GM12878 (cell line): ENCODE data around the gene SLC23A2. TPM values are rescaled to one million over a fixed set of nuclear protein-coding genes. Genes with fewer than 3 reads are reported as not detected.

Experiments
- ATAC-seq: fragments of 200-7000 bp; cut with Tn5 transposase; 3 replicates; pipeline ENCODE4 v1.9.1; 2020; ENCODE audit warnings: mild to moderate bottlenecking, moderate library complexity
- BruUV-seq: library from RNA; stranded (reverse); fragments of 400-500 nt; replicated peaks from 2 replicates; lab custom pipeline; 2021; lab: Mats Ljungman, UMichigan
- CTCF ChIA-PET: fragments of 300-600 bp; sonication (Branson Sonifier 250); formaldehyde crosslinking; extraction: SDS; loops from one replicate; lab custom pipeline; 2021; ENCODE audit warnings: inconsistent platforms; lab: Yijun Ruan, JAX
- POLR2A ChIA-PET: fragments of 350-600 bp; formaldehyde crosslinking; extraction: SDS; loops from one replicate; lab custom pipeline; 2021; ENCODE audit warnings: inconsistent platforms; lab: Charles Lee
- RAD21 ChIA-PET: fragments of 300-600 bp; sonication (Branson Sonifier 250); formaldehyde crosslinking; loops from one replicate; lab custom pipeline; 2023; ENCODE audit warnings: antibody characterized with exemption; ENCODE audit not compliant: unreplicated experiment; lab: Charles Lee
- SMC1A ChIA-PET: fragments of 300-600 bp; sonication (Branson Sonifier 250); formaldehyde crosslinking; loops from one replicate; lab custom pipeline; 2023; ENCODE audit not compliant: unreplicated experiment, uncharacterized antibody; lab: Charles Lee
- DNase-seq: peaks from one replicate; pipeline ENCODE4 v3.0.0-alpha.2; 2011; ENCODE audit warnings: low read depth, low spot score
- FAIRE-seq: peaks from 3 replicates; lab custom pipeline; 2011; peaks lifted over from hg19 to GRCh38; lab: Jason Lieb, UNC
- H2AFZ ChIP-seq: 2 replicates; pipeline ENCODE4 v1.6.0; 2011; ENCODE audit warnings: low read depth, low read length, control low read depth; ENCODE audit not compliant: control insufficient read depth
- H3K27ac ChIP-seq: 2 replicates; pipeline ENCODE4 v1.5.1; 2011; ENCODE audit warnings: control low read depth; ENCODE audit not compliant: control insufficient read depth, insufficient read depth
- H3K27me3 ChIP-seq, 2 experiments: replicated peaks in 1 of 2; 2 replicates each; pipeline versions ENCODE4 v1.6.0 to v1.6.1; 2011; ENCODE audit warnings: low read length in 1 of 2; ENCODE audit not compliant: control insufficient read depth in 2 of 2, insufficient read depth in 2 of 2
- H3K36me3 ChIP-seq, 2 experiments: 2 replicates each; pipeline ENCODE4 v1.5.1; 2011; ENCODE audit warnings: low read length in 1 of 2; ENCODE audit not compliant: control insufficient read depth in 2 of 2, insufficient read depth in 2 of 2
- H3K4me1 ChIP-seq: 2 replicates; pipeline ENCODE4 v1.6.1; 2011; ENCODE audit warnings: mild to moderate bottlenecking, low read length, moderate library complexity, mixed read lengths; ENCODE audit not compliant: control insufficient read depth, insufficient read depth
- H3K4me2 ChIP-seq: 2 replicates; pipeline ENCODE4 v1.6.0; 2011; ENCODE audit warnings: control low read depth; ENCODE audit not compliant: control insufficient read depth, insufficient read depth
- H3K4me3 ChIP-seq: fragments of 200-600 bp; sonication (generic); 2 replicates; pipeline ENCODE4 v1.5.1; 2016
- H3K79me2 ChIP-seq: 2 replicates; pipeline ENCODE4 v1.6.0; 2011; ENCODE audit warnings: low read length; ENCODE audit not compliant: control insufficient read depth, insufficient read depth
- H3K9ac ChIP-seq: 2 replicates; pipeline ENCODE4 v1.8.0; 2011; ENCODE audit warnings: low read length, control low read depth, mixed read lengths; ENCODE audit not compliant: control insufficient read depth, insufficient read depth
- H3K9me3 ChIP-seq: replicated peaks from 3 replicates; pipeline ENCODE4 v1.5.1; 2011; ENCODE audit warnings: mild to moderate bottlenecking, low read length; ENCODE audit not compliant: control insufficient read depth, insufficient read depth
- H4K20me1 ChIP-seq: 2 replicates; pipeline ENCODE4 v1.6.0; 2011; ENCODE audit not compliant: control insufficient read depth, insufficient read depth
- EZH2 ChIP-seq: IDR thresholded peaks from 2 replicates; pipeline ENCODE4 v1.6.1; 2012; ENCODE audit warnings: low read depth, mild to moderate bottlenecking, control low read depth, inconsistent platforms, low read length, borderline replicate concordance; ENCODE audit not compliant: control insufficient read depth
- FOXK2 ChIP-seq: fragments of 450-650 bp; IDR thresholded peaks from 2 replicates; pipeline ENCODE4 v1.6.1; 2017; ENCODE audit warnings: mild to moderate bottlenecking, moderate library complexity
- NR2F1 ChIP-seq: fragments of 450-650 bp; conservative IDR thresholded peaks from 2 replicates; pipeline ENCODE4 v1.6.1; 2017; ENCODE audit warnings: mild to moderate bottlenecking
- PML ChIP-seq: IDR thresholded peaks from 2 replicates; pipeline ENCODE4 v1.6.1; 2012; ENCODE audit warnings: low read length, inconsistent platforms
- RFX5 ChIP-seq: IDR thresholded peaks from 2 replicates; pipeline ENCODE4 v1.6.1; 2011; ENCODE audit warnings: low read depth, low read length, improper control_type of control experiment
- SPI1 ChIP-seq: IDR thresholded peaks from 2 replicates; pipeline ENCODE4 v1.6.1; 2011; ENCODE audit warnings: low read depth, mild to moderate bottlenecking, low read length, moderate library complexity, borderline replicate concordance; ENCODE audit not compliant: insufficient read depth
- WGBS: methylation state at CpG from one replicate; pipeline ENCODE4 v1.1.6; 2016; ENCODE audit warnings: low lambda C conversion rate; ENCODE audit not compliant: insufficient replicate concordance, insufficient coverage; ENCODE audit errors: missing lambda C conversion rate; 5-methylcytosine and 5-hydroxymethylcytosine counted together
- in situ Hi-C: fragments of 300-500 bp; cut with MboI; formaldehyde crosslinking; loops from 9 replicates; pipeline ENCODE4 v1.14.3; 2018; ENCODE audit warnings: mixed read lengths
- intact Hi-C: fragments of 100-400 bp; cut with micrococcal nuclease; formaldehyde crosslinking; loops from one replicate; pipeline ENCODE4 v1.14.2; 2022; ENCODE audit not compliant: unreplicated experiment
- polyA plus RNA-seq, 11 experiments: library from polyadenylated mRNA; depleted of rRNA in 4 of 11; unstranded in 6 of 11; stranded (reverse) in 5 of 11; fragments of >200 nt; fragmentation: Nextera tagmentation in 4 of 11; fragmentation: Illumina TruSeq in 1 of 11; extraction: Ambion mirVana in 4 of 11; extraction: Trizol in 1 of 11; gene quantifications; 1 replicate in 1 of 11; 2 replicates in 10 of 11; pipeline versions ENCODE4 v1.2.1 to v1.2.3, GENCODE V29; 2011 to 2016; ENCODE audit warnings: inconsistent platforms in 2 of 11, missing spikeins in 2 of 11, low read depth in 1 of 11
- total RNA-seq, 4 experiments: library from RNA; depleted of rRNA in 3 of 4; stranded (reverse); fragments of >200 nt in 3 of 4; fragmentation: Illumina TruSeq in 1 of 4; extraction: Trizol in 1 of 4; gene quantifications; 2 replicates each; pipeline versions ENCODE4 v1.2.1 to v1.2.3, GENCODE V29; 2013 to 2021
- TF ChIP-seq, protein P1 (sequence below), 3 experiments: IDR thresholded peaks in 2 of 3; conservative IDR thresholded peaks in 1 of 3; 2 replicates each; pipeline ENCODE4 v1.5.1; 2011; ENCODE audit warnings: low read depth in 3 of 3, low read length in 3 of 3, mild to moderate bottlenecking in 3 of 3, control low read depth in 2 of 3, moderate library complexity in 2 of 3, inconsistent platforms in 1 of 3, mixed read lengths in 1 of 3; ENCODE audit not compliant: control insufficient read depth in 2 of 3, insufficient read depth in 1 of 3; ENCODE audit errors: extremely low read depth in 1 of 3
- TF ChIP-seq, protein P2 (sequence below): fragments of 450-650 bp; IDR thresholded peaks from 2 replicates; pipeline ENCODE4 v1.6.1; 2016; ENCODE audit warnings: mild to moderate bottlenecking

Gene SLC23A2
- total and polyA plus RNA-seq, 10 of the 15 experiments (the other 5 are each of a cell fraction or from before 2014, with no cell fraction given), result 4.4 to 56.1 (median 35.5) TPM

DNA sequence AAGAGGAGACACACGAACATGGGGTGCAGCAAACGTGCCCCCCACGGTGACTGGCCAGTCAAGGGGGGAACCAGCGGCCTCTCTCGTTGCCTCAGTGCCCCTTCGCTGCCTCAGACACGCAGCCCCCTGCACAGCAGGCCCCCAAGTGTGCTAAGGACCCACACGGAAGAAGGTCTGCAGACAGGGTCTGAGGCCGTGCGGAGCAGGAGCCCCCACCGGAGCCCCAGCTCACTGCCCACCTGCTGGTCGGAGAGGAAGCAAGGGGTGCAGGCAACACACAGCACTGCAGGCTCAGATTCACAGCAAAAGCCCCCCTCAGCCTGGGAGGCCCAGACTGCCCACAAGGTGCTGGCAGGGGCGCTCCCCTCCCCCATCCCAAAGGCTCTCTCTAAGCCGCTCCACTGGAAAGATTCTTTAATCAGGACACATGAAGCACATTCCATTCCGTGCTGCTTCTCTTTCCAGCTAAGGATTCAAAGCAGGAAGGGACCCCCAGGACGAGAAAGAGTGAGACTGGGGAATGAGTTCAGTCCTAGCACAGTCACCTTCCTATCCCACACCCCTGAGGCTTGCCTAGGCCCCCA is 105.1 kb downstream of the SLC23A2 start:
- H3K27ac ChIP-seq, result no peak overlapping the region
- no peak overlapping the region for H3K4me3 ChIP-seq
- ATAC-seq (no peak), DNase-seq (no peak), FAIRE-seq (no peak)
- WGBS, result 81% methylated on average over 16 of the region's 16 CpGs
- SMC1A ChIA-PET, result no interaction called here
- RAD21 ChIA-PET, result no interaction called here
- H3K4me2 ChIP-seq, result no peak overlapping the region
- H3K27me3 ChIP-seq, result no peaks in the 10 kb centered on the region
- peaks cover 10% of the 10 kb centered on the region for H3K4me1 ChIP-seq
- H2AFZ ChIP-seq, result no peak overlapping the region
- TF ChIP-seq PML (no peak), NR2F1 (no peak)
- in situ Hi-C loops (no loop called here), intact Hi-C loops (no loop called here)
- H3K9ac ChIP-seq, result no peak overlapping the region
- POLR2A ChIA-PET, result no interaction called here
- H3K9me3 ChIP-seq, result no peaks in the 10 kb centered on the region
- CTCF ChIA-PET, result interaction anchor here (0.7 kb wide), 1 partner anchor 54 kb away, joined by 3 read pairs; no protein-coding TSS in a partner anchor
- H3K79me2 ChIP-seq, result no peaks in the 10 kb centered on the region
- BruUV-seq, result no TSS peak
- H3K36me3 ChIP-seq, result peaks cover 0 to 37% of the 10 kb centered on the region in 2 experiments; a peak in 2 of 4 replicates
- no peaks in the 10 kb centered on the region; the same call in 1 of the 2 replicates for H4K20me1 ChIP-seq

DNA sequence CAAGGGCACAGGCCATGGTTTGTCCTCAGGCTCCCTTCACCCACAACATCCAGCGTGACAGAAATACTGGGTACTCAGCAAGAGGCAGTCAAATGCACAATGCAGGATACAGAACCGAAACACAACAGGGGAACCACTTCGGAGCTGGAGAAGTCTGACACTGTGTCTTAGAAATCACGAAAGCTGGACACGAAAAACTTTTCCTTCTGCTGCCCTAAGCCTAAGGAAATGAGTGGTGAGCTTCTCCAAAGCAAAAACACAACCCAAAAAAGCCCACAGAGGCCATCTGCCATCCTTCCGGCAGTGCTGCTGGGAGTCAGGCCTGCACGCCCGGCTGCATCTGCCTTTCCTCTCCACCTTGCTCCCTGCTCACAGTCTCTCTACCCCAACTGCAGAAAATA is 106.3 kb downstream of the SLC23A2 start:
- 6% methylated on average over 8 of the region's 8 CpGs for WGBS
- no peaks in the 10 kb centered on the region; the same call in 1 of the 2 replicates for H4K20me1 ChIP-seq
- no peaks in the 10 kb centered on the region for H3K27me3 ChIP-seq
- DNase-seq (no peak), ATAC-seq (no peak), FAIRE-seq (no peak)
- ChIA-PET CTCF (no interaction called here), RAD21 (no interaction called here), POLR2A (no interaction called here), SMC1A (no interaction called here)
- in situ Hi-C loops (no loop called here), intact Hi-C loops (no loop called here)
- H3K27ac ChIP-seq, result no peak overlapping the region
- no peak overlapping the region for H2AFZ ChIP-seq
- H3K4me1 ChIP-seq, result peaks cover 10% of the 10 kb centered on the region
- H3K9me3 ChIP-seq, result no peaks in the 10 kb centered on the region
- H3K36me3 ChIP-seq, result peaks cover 0 to 33% of the 10 kb centered on the region in 2 experiments; a peak in 2 of 4 replicates
- H3K79me2 ChIP-seq, result no peaks in the 10 kb centered on the region
- TSS peak; percentile 6 for BruUV-seq
- 0 out of 2 replicates have a peak overlapping the region, but pooled peaks have one; percentile 13 for H3K4me2 ChIP-seq
- H3K4me3 ChIP-seq, result no peak overlapping the region
- no peak overlapping the region for H3K9ac ChIP-seq
- TF ChIP-seq NR2F1 (no peak), EZH2 (no peak), FOXK2 (no peak), RFX5 (no peak), SPI1 (no peak)
- TF ChIP-seq, protein P1, sequence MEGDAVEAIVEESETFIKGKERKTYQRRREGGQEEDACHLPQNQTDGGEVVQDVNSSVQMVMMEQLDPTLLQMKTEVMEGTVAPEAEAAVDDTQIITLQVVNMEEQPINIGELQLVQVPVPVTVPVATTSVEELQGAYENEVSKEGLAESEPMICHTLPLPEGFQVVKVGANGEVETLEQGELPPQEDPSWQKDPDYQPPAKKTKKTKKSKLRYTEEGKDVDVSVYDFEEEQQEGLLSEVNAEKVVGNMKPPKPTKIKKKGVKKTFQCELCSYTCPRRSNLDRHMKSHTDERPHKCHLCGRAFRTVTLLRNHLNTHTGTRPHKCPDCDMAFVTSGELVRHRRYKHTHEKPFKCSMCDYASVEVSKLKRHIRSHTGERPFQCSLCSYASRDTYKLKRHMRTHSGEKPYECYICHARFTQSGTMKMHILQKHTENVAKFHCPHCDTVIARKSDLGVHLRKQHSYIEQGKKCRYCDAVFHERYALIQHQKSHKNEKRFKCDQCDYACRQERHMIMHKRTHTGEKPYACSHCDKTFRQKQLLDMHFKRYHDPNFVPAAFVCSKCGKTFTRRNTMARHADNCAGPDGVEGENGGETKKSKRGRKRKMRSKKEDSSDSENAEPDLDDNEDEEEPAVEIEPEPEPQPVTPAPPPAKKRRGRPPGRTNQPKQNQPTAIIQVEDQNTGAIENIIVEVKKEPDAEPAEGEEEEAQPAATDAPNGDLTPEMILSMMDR (IDR thresholded peaks at IDR 0.05 in 2 of 3, conservative IDR thresholded peaks at IDR 0.05 in 1 of 3; ENCODE audit: control insufficient read depth in 2 of 3, extremely low read depth in 1 of 3, insufficient read depth in 1 of 3, low read depth in 3 of 3, low read length in 3 of 3), result no peak
- TF ChIP-seq, protein P2, sequence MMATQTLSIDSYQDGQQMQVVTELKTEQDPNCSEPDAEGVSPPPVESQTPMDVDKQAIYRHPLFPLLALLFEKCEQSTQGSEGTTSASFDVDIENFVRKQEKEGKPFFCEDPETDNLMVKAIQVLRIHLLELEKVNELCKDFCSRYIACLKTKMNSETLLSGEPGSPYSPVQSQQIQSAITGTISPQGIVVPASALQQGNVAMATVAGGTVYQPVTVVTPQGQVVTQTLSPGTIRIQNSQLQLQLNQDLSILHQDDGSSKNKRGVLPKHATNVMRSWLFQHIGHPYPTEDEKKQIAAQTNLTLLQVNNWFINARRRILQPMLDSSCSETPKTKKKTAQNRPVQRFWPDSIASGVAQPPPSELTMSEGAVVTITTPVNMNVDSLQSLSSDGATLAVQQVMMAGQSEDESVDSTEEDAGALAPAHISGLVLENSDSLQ, result no peak
